ENCODE measurements around the gene SH3RF2.

SH3RF2 gene

DNA sequence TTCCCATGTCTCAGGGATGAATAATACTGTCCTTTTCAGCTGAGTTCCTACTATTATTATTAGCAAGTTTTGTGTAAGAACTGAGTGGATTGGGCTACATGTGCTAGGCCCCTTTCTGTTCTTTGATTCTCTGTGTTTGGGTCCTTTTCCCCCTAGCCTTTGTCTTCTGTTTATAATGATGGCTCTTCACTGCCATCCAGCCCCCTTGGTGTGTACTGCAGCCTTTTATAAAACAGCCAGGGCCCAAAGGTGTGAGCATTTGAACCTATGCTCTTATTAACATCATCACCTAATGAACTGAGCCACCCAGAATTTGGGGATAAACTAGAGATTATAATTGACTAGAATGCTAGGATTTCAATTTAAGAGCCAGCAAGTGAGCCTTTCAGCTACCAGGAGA, 116.4 kb downstream of the SH3RF2 start:
- Histone ChIP-seq H3K36me3 (ENCODE audit: insufficient read depth, low read length) (no peaks in the 10 kb centered on the region), H3K9ac (ENCODE audit: low read length) (no peak overlapping the region), H3K4me2 (ENCODE audit: low read length) (no peak overlapping the region), H3F3A (ENCODE audit: insufficient read depth, low read length) (no peaks in the 10 kb centered on the region), H4K20me1 (ENCODE audit: insufficient read depth, low read length) (no peaks in the 10 kb centered on the region), H3K9me3 (ENCODE audit: low read length) (no peaks in the 10 kb centered on the region), H3K9me2 (ENCODE audit: low read depth, low read length) (no peaks in the 10 kb centered on the region), H3K4me1 (ENCODE audit: insufficient read depth, low read length, severe bottlenecking) (no peaks in the 10 kb centered on the region), H3K27ac (ENCODE audit: low read depth, low read length, poor library complexity, severe bottlenecking) (no peak overlapping the region), H3K27me3 (ENCODE audit: insufficient read depth, low read length) (no peaks in the 10 kb centered on the region), H2AFZ (ENCODE audit: low read length) (no peak overlapping the region), H3K4me3 (ENCODE audit: low read depth, low read length, poor library complexity, severe bottlenecking) (no peak overlapping the region), H3K79me2 (ENCODE audit: insufficient read depth, low read length) (no peaks in the 10 kb centered on the region)
- TF ChIP-seq EZH2 (IDR thresholded peaks at IDR 0.05; ENCODE audit: borderline replicate concordance, low read length) = no peak
- TF ChIP-seq CTCF (IDR thresholded peaks at IDR 0.05; ENCODE audit: low read length) = peak; percentile 50

DNA sequence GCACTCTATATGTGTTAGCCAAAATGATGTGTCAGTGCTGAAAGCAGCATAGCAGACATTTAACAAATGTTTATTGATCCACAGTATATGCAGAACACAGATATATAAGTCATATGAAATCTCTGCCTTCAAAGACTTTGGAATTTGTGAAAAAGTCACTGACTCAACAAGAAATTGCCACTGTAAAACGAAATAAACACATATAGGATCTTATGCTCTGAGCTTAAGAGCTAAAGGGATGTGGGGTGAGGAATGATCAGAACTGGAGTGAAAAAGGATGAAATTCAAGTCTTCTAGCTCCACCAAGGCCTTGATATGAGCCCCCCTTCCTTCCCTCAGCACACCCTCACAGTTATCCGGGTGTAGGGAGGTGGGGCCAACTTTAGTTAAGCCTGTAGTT, 119.1 kb downstream of the SH3RF2 start:
- no peaks in the 10 kb centered on the region for H3K9me2 ChIP-seq (ENCODE audit: low read depth, low read length)

GRCh38 chr5:146059460-146060220, 123.3 kb downstream of the SH3RF2 start:
- no peak overlapping the region for H3K27ac ChIP-seq (ENCODE audit: low read depth, low read length, poor library complexity, severe bottlenecking)
- H3K79me2 ChIP-seq (ENCODE audit: insufficient read depth, low read length) = no peaks in the 10 kb centered on the region
- no peak overlapping the region for H3K9ac ChIP-seq (ENCODE audit: low read length)
- H3K4me2 ChIP-seq (ENCODE audit: low read length) = no peak overlapping the region
- no peaks in the 10 kb centered on the region for H3K4me1 ChIP-seq (ENCODE audit: insufficient read depth, low read length, severe bottlenecking)
- no peaks in the 10 kb centered on the region for H3K9me3 ChIP-seq (ENCODE audit: low read length)
- H2AFZ ChIP-seq (ENCODE audit: low read length) = no peak overlapping the region
- H3K36me3 ChIP-seq (ENCODE audit: insufficient read depth, low read length) = no peaks in the 10 kb centered on the region
- H3K4me3 ChIP-seq (ENCODE audit: low read depth, low read length, poor library complexity, severe bottlenecking) = no peak overlapping the region
- H3K27me3 ChIP-seq (ENCODE audit: insufficient read depth, low read length) = no peaks in the 10 kb centered on the region
- H4K20me1 ChIP-seq (ENCODE audit: insufficient read depth, low read length) = no peaks in the 10 kb centered on the region
- no peaks in the 10 kb centered on the region for H3F3A ChIP-seq (ENCODE audit: insufficient read depth, low read length)
- H3K9me2 ChIP-seq (ENCODE audit: low read depth, low read length) = no peaks in the 10 kb centered on the region
- no peak for TF ChIP-seq EZH2 (IDR thresholded peaks at IDR 0.05; ENCODE audit: borderline replicate concordance, low read length)
- TF ChIP-seq CTCF (IDR thresholded peaks at IDR 0.05; ENCODE audit: low read length) = no peak

More for the DNA sequence above, 119.1 kb downstream of the SH3RF2 start:
- Histone ChIP-seq H3K27me3 (ENCODE audit: insufficient read depth, low read length) (no peaks in the 10 kb centered on the region), H3K79me2 (ENCODE audit: insufficient read depth, low read length) (no peaks in the 10 kb centered on the region), H2AFZ (ENCODE audit: low read length) (no peak overlapping the region), H3K4me2 (ENCODE audit: low read length) (no peak overlapping the region), H3K4me3 (ENCODE audit: low read depth, low read length, poor library complexity, severe bottlenecking) (no peak overlapping the region), H3K36me3 (ENCODE audit: insufficient read depth, low read length) (no peaks in the 10 kb centered on the region), H4K20me1 (ENCODE audit: insufficient read depth, low read length) (no peaks in the 10 kb centered on the region), H3K9me3 (ENCODE audit: low read length) (no peaks in the 10 kb centered on the region), H3K27ac (ENCODE audit: low read depth, low read length, poor library complexity, severe bottlenecking) (no peak overlapping the region), H3F3A (ENCODE audit: insufficient read depth, low read length) (no peaks in the 10 kb centered on the region), H3K9ac (ENCODE audit: low read length) (no peak overlapping the region), H3K4me1 (ENCODE audit: insufficient read depth, low read length, severe bottlenecking) (no peaks in the 10 kb centered on the region)
- no peak for TF ChIP-seq EZH2 (IDR thresholded peaks at IDR 0.05; ENCODE audit: borderline replicate concordance, low read length)
- TF ChIP-seq CTCF (IDR thresholded peaks at IDR 0.05; ENCODE audit: low read length) = no peak

All from OCI-LY1 (cell line).